ENCODE measurements around the gene BARHL2. TPM values are rescaled to one million over a fixed set of nuclear protein-coding genes. Genes with fewer than 3 reads are reported as not detected.

Gene BARHL2
- total and polyA plus RNA-seq, 4 donors, result not detected

GRCh38 chr1:90761781-90762589, 44.9 kb upstream of the BARHL2 start:
- Histone ChIP-seq H3K4me3 (no peak overlapping the region), H3K36me3 (ENCODE audit: control insufficient read depth in 4 of 4, insufficient read depth in 4 of 4, low read length in 4 of 4) (no peaks in the 10 kb centered on the region), H3K9ac (ENCODE audit: insufficient read depth in 1 of 2, low read length in 2 of 2) (no peak overlapping the region), H3K27ac (ENCODE audit: low read depth in 1 of 2, low read length in 1 of 2) (no peak overlapping the region), H3K9me3 (ENCODE audit: control insufficient read depth in 4 of 4, insufficient read depth in 3 of 4, low read length in 3 of 4) (no peaks in the 10 kb centered on the region), H3K27me3 (ENCODE audit: control insufficient read depth in 3 of 3, insufficient read depth in 3 of 3, low read length in 2 of 3) (peaks cover 0 to 8% (median 4%) of the 10 kb centered on the region in 3 donors), H3K4me1 (ENCODE audit: control insufficient read depth in 5 of 5, insufficient read depth in 5 of 5, low read length in 5 of 5) (no peaks in the 10 kb centered on the region)
- peak in 1 of 3 donors; percentile 11 for DNase-seq
- 35 to 41% methylated on average over 12 of the region's 12 CpGs for WGBS, 2 donors
- ATAC-seq (ENCODE audit: insufficient read depth, low FRiP score), result no peak
- TF ChIP-seq CTCF (IDR thresholded peaks at IDR 0.05; ENCODE audit: control extremely low read depth, extremely low read depth), result no peak

DNA sequence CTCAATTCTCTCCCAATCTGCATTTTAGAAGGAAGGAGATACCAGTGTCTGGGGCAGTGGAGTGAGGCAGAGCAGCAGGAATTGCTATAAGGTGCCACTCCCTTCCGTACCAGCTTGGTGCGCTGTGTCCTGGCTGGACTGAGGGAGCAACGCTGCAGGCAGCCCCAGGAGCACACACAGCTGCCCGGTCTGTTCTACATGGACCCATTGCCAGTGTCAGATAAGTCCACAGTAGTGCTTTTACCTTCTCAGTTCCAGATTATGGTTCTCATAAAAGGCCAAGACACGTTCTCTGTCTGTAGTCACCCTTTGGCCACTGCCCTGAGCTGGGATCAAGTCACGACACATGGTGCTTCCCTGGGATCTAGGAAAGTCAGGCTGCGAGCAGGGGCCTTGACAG, 44.1 kb upstream of the BARHL2 start:
- Histone ChIP-seq H3K9me3 (ENCODE audit: control insufficient read depth in 4 of 4, insufficient read depth in 3 of 4, low read length in 3 of 4) (no peaks in the 10 kb centered on the region), H3K4me1 (ENCODE audit: control insufficient read depth in 5 of 5, insufficient read depth in 5 of 5, low read length in 5 of 5) (no peaks in the 10 kb centered on the region), H3K27ac (ENCODE audit: low read depth in 1 of 2, low read length in 1 of 2) (no peak overlapping the region), H3K36me3 (ENCODE audit: control insufficient read depth in 4 of 4, insufficient read depth in 4 of 4, low read length in 4 of 4) (no peaks in the 10 kb centered on the region), H3K4me3 (no peak overlapping the region), H3K9ac (ENCODE audit: insufficient read depth in 1 of 2, low read length in 2 of 2) (no peak overlapping the region), H3K27me3 (ENCODE audit: control insufficient read depth in 3 of 3, insufficient read depth in 3 of 3, low read length in 2 of 3) (peaks cover 0 to 8% (median 4%) of the 10 kb centered on the region in 3 donors)
- 77 to 80% methylated on average over 7 of the region's 7 CpGs for WGBS, 2 donors
- DNase-seq (no peak), ATAC-seq (ENCODE audit: insufficient read depth, low FRiP score) (no peak)
- TF ChIP-seq CTCF (IDR thresholded peaks at IDR 0.05; ENCODE audit: control extremely low read depth, extremely low read depth), result no peak

GRCh38 chr1:90753556-90753955, 36.5 kb upstream of the BARHL2 start:
- no peak for TF ChIP-seq CTCF (IDR thresholded peaks at IDR 0.05; ENCODE audit: control extremely low read depth, extremely low read depth)
- no peak overlapping the region for H3K4me3 ChIP-seq
- H3K4me1 ChIP-seq (ENCODE audit: control insufficient read depth in 5 of 5, insufficient read depth in 5 of 5, low read length in 5 of 5), result no peaks in the 10 kb centered on the region
- DNase-seq (no peak), ATAC-seq (ENCODE audit: insufficient read depth, low FRiP score) (no peak)
- 63% methylated on average over 1 of the region's 1 CpG for WGBS, 2 donors
- no peaks in the 10 kb centered on the region for H3K36me3 ChIP-seq (ENCODE audit: control insufficient read depth in 4 of 4, insufficient read depth in 4 of 4, low read length in 4 of 4)
- H3K9ac ChIP-seq (ENCODE audit: insufficient read depth in 1 of 2, low read length in 2 of 2), result no peak overlapping the region
- H3K9me3 ChIP-seq (ENCODE audit: control insufficient read depth in 4 of 4, insufficient read depth in 3 of 4, low read length in 3 of 4), result peaks cover 0 to 2% (median 0%) of the 10 kb centered on the region in 4 donors
- H3K27me3 ChIP-seq (ENCODE audit: control insufficient read depth in 3 of 3, insufficient read depth in 3 of 3, low read length in 2 of 3), result no peaks in the 10 kb centered on the region
- no peak overlapping the region for H3K27ac ChIP-seq (ENCODE audit: low read depth in 1 of 2, low read length in 1 of 2)
